Measurements from ENCODE around the gene CD3E. TPM values are rescaled to one million over a fixed set of nuclear protein-coding genes. Genes with fewer than 3 reads are reported as not detected.

Gene CD3E
- total RNA-seq, 1 donor from 2014 or later, result 9.9 TPM

GRCh38 chr11:118290923-118291322, 13.6 kb upstream of the CD3E start:
- peak; percentile 56 for TF ChIP-seq CTCF (IDR thresholded peaks at IDR 0.05)
- intact Hi-C loops (cut with DNase I), result loop anchor here (5.0 kb wide), 1 partner anchor 94 kb away; no protein-coding TSS in a partner anchor
- Histone ChIP-seq H3K4me3 (no peak overlapping the region), H3K4me1 (peaks cover 5% of the 10 kb centered on the region), H3K9me3 (no peaks in the 10 kb centered on the region), H3K27me3 (ENCODE audit: low read depth) (no peaks in the 10 kb centered on the region), H3K36me3 (no peaks in the 10 kb centered on the region), H3K27ac (no peak overlapping the region)
- DNase-seq (no peak), ATAC-seq (peak; percentile 88 to 95)

- intact Hi-C loops (cut with DNase I), result loop anchor here (5.0 kb wide), 1 partner anchor 94 kb away; no protein-coding TSS in a partner anchor
- ATAC-seq (peak; percentile 55 to 56), DNase-seq (no peak)
- Histone ChIP-seq H3K27ac (no peak overlapping the region), H3K4me1 (peaks cover 5% of the 10 kb centered on the region), H3K36me3 (no peaks in the 10 kb centered on the region), H3K4me3 (no peak overlapping the region), H3K9me3 (no peaks in the 10 kb centered on the region), H3K27me3 (ENCODE audit: low read depth) (no peaks in the 10 kb centered on the region)
- TF ChIP-seq CTCF (IDR thresholded peaks at IDR 0.05), result no peak
Measured at GRCh38 chr11:118291477-118292135, 12.9 kb upstream of the CD3E start.

GRCh38 chr11:118294053-118294452, 10.5 kb upstream of the CD3E start:
- Histone ChIP-seq H3K27me3 (ENCODE audit: low read depth) (no peaks in the 10 kb centered on the region), H3K4me1 (peaks cover 5% of the 10 kb centered on the region), H3K4me3 (no peak overlapping the region), H3K27ac (no peak overlapping the region), H3K36me3 (no peaks in the 10 kb centered on the region), H3K9me3 (no peaks in the 10 kb centered on the region)
- DNase-seq (no peak), ATAC-seq (no peak)
- intact Hi-C loops (cut with DNase I), result loop anchor here (5.0 kb wide), 1 partner anchor 97 kb away; no protein-coding TSS in a partner anchor
- TF ChIP-seq CTCF (IDR thresholded peaks at IDR 0.05), result no peak

- TF ChIP-seq CTCF (IDR thresholded peaks at IDR 0.05), result no peak
Measured at GRCh38 chr11:118295199-118295598, 9.3 kb upstream of the CD3E start.

GRCh38 chr11:118295815-118296454, 8.6 kb upstream of the CD3E start:
- DNase-seq, result no peak
- no peak overlapping the region for H3K4me3 ChIP-seq
- H3K36me3 ChIP-seq, result no peaks in the 10 kb centered on the region
- peaks cover 3% of the 10 kb centered on the region for H3K4me1 ChIP-seq
- no peaks in the 10 kb centered on the region for H3K27me3 ChIP-seq (ENCODE audit: low read depth)
- intact Hi-C loops (cut with DNase I), result no loop called here
- peak; percentile 60 to 73 for ATAC-seq
- H3K27ac ChIP-seq, result no peak overlapping the region
- peak; percentile 55 for TF ChIP-seq CTCF (IDR thresholded peaks at IDR 0.05)
- H3K9me3 ChIP-seq, result no peaks in the 10 kb centered on the region

More at GRCh38 chr11:118295199-118295598, 9.3 kb upstream of the CD3E start:
- H3K27ac ChIP-seq, result no peak overlapping the region
- no peaks in the 10 kb centered on the region for H3K9me3 ChIP-seq
- intact Hi-C loops (cut with DNase I), result no loop called here
- DNase-seq (no peak), ATAC-seq (no peak)
- no peak overlapping the region for H3K4me3 ChIP-seq
- peaks cover 5% of the 10 kb centered on the region for H3K4me1 ChIP-seq
- H3K27me3 ChIP-seq (ENCODE audit: low read depth), result no peaks in the 10 kb centered on the region
- H3K36me3 ChIP-seq, result no peaks in the 10 kb centered on the region
